GM19397 (cell line): ENCODE data around the gene FBXW4.

Source experiments
- ATAC-seq: cut with Tn5 transposase; IDR thresholded peaks from one replicate; pipeline ENCODE4 v1.9.1; 2021; ENCODE audit warnings: mild to moderate bottlenecking, moderate library complexity; ENCODE audit not compliant: unreplicated experiment

Gene FBXW4

GRCh38 chr10:101587725-101588653 is 107.0 kb downstream of the FBXW4 start, which contains the start of the genes DPCD and POLL:
Gene DPCD, plus strand, starts transcription at chr10:101588321. Its CDS starts 16 bp downstream, at chr10:101588337.
Gene POLL, minus strand, starts transcription at chr10:101588257. Its CDS starts 897 bp downstream, at chr10:101587360.
- ATAC-seq = peak; percentile 94

- no peak for ATAC-seq
Observed at GRCh38 chr10:101585841-101586240, 109.1 kb downstream of the FBXW4 start.

GRCh38 chr10:101580486-101581399 is 114.2 kb downstream of the FBXW4 start:
- ATAC-seq = no peak

- no peak for ATAC-seq
Observed at GRCh38 chr10:101579516-101579870, 115.5 kb downstream of the FBXW4 start.

GRCh38 chr10:101578803-101579515 is 116.0 kb downstream of the FBXW4 start:
- no peak for ATAC-seq

GRCh38 chr10:101578192-101578591 is 116.8 kb downstream of the FBXW4 start:
- no peak for ATAC-seq

- no peak for ATAC-seq
Observed at GRCh38 chr10:101577121-101577871, 117.7 kb downstream of the FBXW4 start.

- no peak for ATAC-seq
Observed at GRCh38 chr10:101576211-101576863, 118.6 kb downstream of the FBXW4 start.

GRCh38 chr10:101575580-101576210 is 119.3 kb downstream of the FBXW4 start:
- ATAC-seq = no peak

- ATAC-seq = no peak
Observed at GRCh38 chr10:101575091-101575490, 119.9 kb downstream of the FBXW4 start.

GRCh38 chr10:101573885-101574753 is 120.9 kb downstream of the FBXW4 start:
- no peak for ATAC-seq

GRCh38 chr10:101572785-101573184 is 122.2 kb downstream of the FBXW4 start:
- ATAC-seq = no peak

- no peak for ATAC-seq
Observed at GRCh38 chr10:101572126-101572525, 122.8 kb downstream of the FBXW4 start.

GRCh38 chr10:101571271-101571925 is 123.6 kb downstream of the FBXW4 start:
- ATAC-seq = no peak

- ATAC-seq = no peak
Observed at GRCh38 chr10:101570428-101571270, 124.3 kb downstream of the FBXW4 start.

GRCh38 chr10:101569622-101570427 is 125.1 kb downstream of the FBXW4 start:
- ATAC-seq = peak; percentile 75
